ENCODE data around the gene SLC22A16.

SLC22A16 gene

GRCh38 chr6:110486756-110487155, 10.3 kb upstream of the SLC22A16 start:
- TF ChIP-seq CTCF (IDR thresholded peaks at IDR 0.05), result no peak

- TF ChIP-seq CTCF (IDR thresholded peaks at IDR 0.05), result no peak
Observed at GRCh38 chr6:110485491-110485890, 9.1 kb upstream of the SLC22A16 start.

DNA sequence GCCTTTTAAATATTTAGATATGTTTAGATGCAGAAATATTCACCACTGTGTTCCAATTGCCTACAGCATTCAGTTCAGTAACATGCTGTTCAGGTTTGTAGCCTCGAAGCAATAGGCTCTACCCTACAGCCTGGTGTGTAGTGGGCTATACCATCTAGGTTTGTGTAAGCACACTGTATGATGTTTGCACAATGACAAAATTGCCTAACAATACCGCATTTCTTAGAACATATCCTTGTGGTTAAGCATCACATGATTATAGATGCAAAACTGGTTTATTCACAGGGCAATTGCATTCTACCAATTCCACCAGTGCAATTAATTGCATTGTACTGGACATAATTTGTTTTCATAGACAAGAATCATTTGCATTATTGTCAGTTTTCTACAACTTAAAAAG, 7.9 kb upstream of the SLC22A16 start:
- no peak for TF ChIP-seq CTCF (IDR thresholded peaks at IDR 0.05)

DNA sequence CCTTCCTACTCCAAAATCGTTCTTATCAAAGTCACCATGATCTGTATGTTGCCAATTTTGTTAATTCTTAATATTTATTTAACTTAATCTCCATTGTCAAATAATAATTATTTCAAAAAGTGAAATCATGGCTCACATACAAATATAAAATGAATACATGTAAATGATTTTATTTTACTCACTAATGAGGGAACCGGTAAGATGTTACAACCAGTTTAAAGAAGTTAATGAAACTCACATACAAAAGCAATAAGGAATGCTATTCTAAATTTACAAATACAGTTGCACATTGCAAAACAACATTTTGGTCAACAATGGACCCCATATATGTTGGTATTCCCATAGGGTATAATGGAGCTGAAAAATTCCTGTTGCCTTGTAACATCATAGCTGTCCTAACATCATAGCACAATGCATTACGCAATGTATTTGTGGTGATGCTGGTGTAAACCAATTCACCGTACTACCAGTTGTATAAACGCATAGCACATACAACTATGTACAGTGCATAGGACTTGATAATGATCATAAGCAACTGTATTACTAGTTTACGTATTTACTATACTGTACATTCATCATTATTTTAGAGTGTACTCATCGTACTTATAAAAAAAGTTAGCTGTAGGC, 6.5 kb upstream of the SLC22A16 start:
- TF ChIP-seq CTCF (IDR thresholded peaks at IDR 0.05), result no peak

DNA sequence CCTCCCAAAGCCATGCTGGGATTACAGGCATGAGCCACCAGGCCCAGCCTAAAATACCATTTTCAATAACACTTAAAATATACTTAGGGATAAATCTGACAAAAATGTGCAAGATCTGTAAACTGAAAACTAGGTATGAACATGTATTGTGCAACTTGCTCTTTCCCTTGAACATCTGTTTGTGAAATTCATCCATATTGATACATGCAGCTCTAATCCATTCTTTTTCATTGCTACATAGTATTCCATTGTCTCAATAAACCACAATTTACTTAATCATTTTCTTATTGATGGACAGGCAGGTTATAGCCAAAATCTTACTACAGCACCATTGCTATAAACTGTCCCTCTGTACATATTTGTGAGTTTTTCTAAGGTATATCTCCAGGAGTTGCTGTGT, 4.7 kb upstream of the SLC22A16 start:
- TF ChIP-seq CTCF (IDR thresholded peaks at IDR 0.05), result no peak

DNA sequence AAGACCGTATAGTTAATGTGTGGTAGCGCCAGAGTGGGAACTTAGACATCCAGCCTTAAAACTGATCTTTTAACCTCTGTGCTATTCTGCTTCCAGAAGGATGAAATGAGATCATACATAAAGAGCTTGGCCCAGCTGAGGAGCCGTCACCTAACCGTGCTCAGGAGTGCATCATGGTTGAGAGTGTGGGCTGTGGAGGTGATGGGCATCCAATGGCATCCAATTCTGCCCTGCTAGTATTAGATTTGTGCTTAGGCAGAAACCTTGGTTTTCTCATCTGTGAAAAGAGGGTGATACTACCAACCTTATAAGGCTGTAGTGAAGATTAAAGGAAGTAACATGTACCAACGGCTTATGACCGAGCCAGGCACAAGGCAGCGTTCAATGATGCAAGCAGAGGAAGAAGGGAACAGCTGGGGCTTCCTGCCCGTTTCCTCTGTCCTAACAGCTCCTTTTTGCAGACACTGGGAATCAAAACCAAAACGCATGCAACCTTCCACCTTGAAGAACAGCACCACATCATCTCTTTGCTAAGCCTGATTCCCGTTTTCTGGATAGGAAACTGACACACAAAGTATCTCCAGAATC, 1.3 kb downstream of the SLC22A16 start:
- no peak for TF ChIP-seq CTCF (IDR thresholded peaks at IDR 0.05)

DNA sequence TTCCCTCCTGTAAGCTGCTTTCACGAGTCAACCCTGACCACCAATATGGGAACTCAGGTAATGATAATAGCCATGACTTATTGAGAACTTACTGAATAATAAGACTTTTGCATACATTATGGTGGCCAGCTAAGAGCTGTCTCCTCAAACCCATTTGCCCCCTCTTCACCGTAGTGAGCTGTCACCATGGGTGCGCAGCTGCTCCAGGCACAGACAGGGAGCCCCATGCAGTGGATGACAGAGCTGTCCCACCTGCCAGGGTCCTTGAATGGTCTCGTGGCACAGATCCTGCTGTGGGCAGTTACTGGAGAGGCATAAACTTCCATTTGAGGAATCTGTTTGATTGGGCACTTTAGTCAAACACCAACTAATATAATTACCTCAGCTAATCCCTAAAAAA, 1.9 kb downstream of the SLC22A16 start:
- no peak for TF ChIP-seq CTCF (IDR thresholded peaks at IDR 0.05)

DNA sequence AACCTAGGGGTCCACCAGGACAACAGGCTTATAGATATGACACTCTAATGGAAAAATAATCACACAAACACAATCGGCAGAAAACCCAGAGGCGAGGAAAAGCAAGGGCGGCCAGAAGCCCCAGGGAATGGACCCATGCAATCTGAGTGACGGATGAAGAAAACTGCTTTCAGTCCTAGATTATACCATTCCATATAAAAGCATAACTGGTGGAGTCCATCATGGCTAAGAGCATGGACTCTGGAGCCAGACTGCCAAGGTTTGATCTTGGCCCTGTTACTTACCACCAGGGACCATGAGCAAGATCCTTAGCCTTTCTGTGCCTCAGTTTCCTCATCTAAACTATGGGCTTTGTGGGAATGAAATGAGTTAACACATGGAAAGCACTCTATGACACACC, 3.7 kb downstream of the SLC22A16 start:
- no peak for TF ChIP-seq CTCF (IDR thresholded peaks at IDR 0.05)

All from LNCAP (cell line).